SK-N-SH treated with all-trans-retinoic acid at 6 μM for 48 hours (cell line): ENCODE measurements around the gene PEAR1.

Experiments used
- CREB5 ChIP-seq: fragments of 250-450 bp; sonication (Bioruptor Pico); IDR thresholded peaks from 2 replicates; pipeline ENCODE4 v1.5.1; 2020; ENCODE audit warnings: low read depth, mild to moderate bottlenecking, moderate library complexity
- GLIS3 ChIP-seq: fragments of 250-450 bp; sonication (Bioruptor Pico); IDR thresholded peaks from 2 replicates; pipeline ENCODE4 v1.5.0; 2020; ENCODE audit warnings: mild to moderate bottlenecking, moderate library complexity
- ISL1 ChIP-seq: fragments of 250-450 bp; sonication (Bioruptor Pico); IDR thresholded peaks from 2 replicates; pipeline ENCODE4 v2.1.2; 2022; ENCODE audit warnings: mild to moderate bottlenecking, moderate library complexity
- PATZ1 ChIP-seq: fragments of 250-450 bp; sonication (Bioruptor Pico); IDR thresholded peaks from 2 replicates; pipeline ENCODE4 v1.8.0; 2020; ENCODE audit warnings: mild to moderate bottlenecking, moderate library complexity, borderline replicate concordance
- POU6F1 ChIP-seq: fragments of 250-450 bp; sonication (Bioruptor Pico); IDR thresholded peaks from 2 replicates; pipeline ENCODE4 v1.8.0; 2021; ENCODE audit warnings: low read depth, mild to moderate bottlenecking, moderate library complexity, borderline replicate concordance
- RARB ChIP-seq: fragments of 250-450 bp; sonication (Bioruptor Pico); IDR thresholded peaks from 2 replicates; pipeline ENCODE4 v1.8.0; 2021; ENCODE audit warnings: mild to moderate bottlenecking, moderate library complexity
- SNAI2 ChIP-seq: fragments of 250-450 bp; sonication (Bioruptor Pico); IDR thresholded peaks from 2 replicates; pipeline ENCODE4 v1.5.0; 2020; ENCODE audit warnings: mild to moderate bottlenecking, moderate library complexity
- TSHZ2 ChIP-seq: fragments of 250-450 bp; sonication (Bioruptor Pico); IDR thresholded peaks from 2 replicates; pipeline ENCODE4 v1.5.0; 2020; ENCODE audit warnings: mild to moderate bottlenecking, moderate library complexity
- ZC3H10 ChIP-seq: fragments of 250-450 bp; sonication (Bioruptor Pico); IDR thresholded peaks from 2 replicates; pipeline ENCODE4 v1.5.1; 2021; ENCODE audit warnings: mild to moderate bottlenecking, moderate library complexity
- ZFP3 ChIP-seq: fragments of 250-450 bp; sonication (Bioruptor Pico); IDR thresholded peaks from 2 replicates; pipeline ENCODE4 v1.5.0; 2020; ENCODE audit warnings: mild to moderate bottlenecking, moderate library complexity
- ZNF565 ChIP-seq: fragments of 450-650 bp; formaldehyde crosslinking; conservative IDR thresholded peaks from 2 replicates; pipeline ENCODE4 v1.5.0; 2020; ENCODE audit warnings: low read depth, mild to moderate bottlenecking, moderate library complexity
- ZNF70 ChIP-seq: fragments of 450-650 bp; formaldehyde crosslinking; IDR thresholded peaks from 2 replicates; pipeline ENCODE4 v1.5.0; 2020; ENCODE audit warnings: mild to moderate bottlenecking, moderate library complexity

GRCh38 chr1:156877433-156878170 lies 15.9 kb upstream of the PEAR1 start:
- no peak for TF ChIP-seq ZNF70 (CRISPR knock-in tag)
- no peak for TF ChIP-seq ISL1 (CRISPR knock-in tag)
- TF ChIP-seq PATZ1 (CRISPR knock-in tag), result no peak
- TF ChIP-seq RARB (CRISPR knock-in tag), result no peak
- TF ChIP-seq POU6F1 (CRISPR knock-in tag), result no peak
- no peak for TF ChIP-seq CREB5 (CRISPR knock-in tag)
- TF ChIP-seq ZNF565, result no peak
- TF ChIP-seq GLIS3, result no peak
- no peak for TF ChIP-seq SNAI2 (CRISPR knock-in tag)
- TF ChIP-seq ZFP3, result no peak
- TF ChIP-seq TSHZ2 (CRISPR knock-in tag), result no peak
- TF ChIP-seq ZC3H10 (CRISPR knock-in tag), result no peak
